Activated naive CD8-positive, alpha-beta T cell treated with anti-CD3 and anti-CD28 coated beads, Interleukin-2, amount 10 ng/mL, durations not matched to agents 7 days and 5 days (primary cell): ENCODE measurements around the gene RPAP3. TPM values are rescaled to one million over a fixed set of nuclear protein-coding genes. Genes with fewer than 3 reads are reported as not detected.

ENCODE experiments used
- ATAC-seq: fragments of 150-1000 bp; cut with Tn5 transposase; one replicate; pipeline ENCODE4 v1.10.0; 2021; ENCODE audit warnings: low read depth, moderate library complexity
- POLR2A ChIA-PET: fragments of 350-600 bp; sonication (Branson Sonifier 250); formaldehyde crosslinking; loops from one replicate; lab custom pipeline; 2021; ENCODE audit warnings: antibody characterized with exemption; lab: Charles Lee
- DNase-seq: peaks from one replicate; pipeline ENCODE4 v3.0.0; 2021
- H3K27ac Mint-ChIP-seq: one replicate; pipeline ENCODE4 v1.8.0; 2022; ENCODE audit warnings: mild to moderate bottlenecking, mixed read lengths
- H3K27me3 Mint-ChIP-seq: one replicate; pipeline ENCODE4 v1.8.0; 2022; ENCODE audit warnings: mild to moderate bottlenecking, moderate library complexity, mixed read lengths
- H3K36me3 Mint-ChIP-seq: one replicate; pipeline ENCODE4 v1.8.0; 2021; ENCODE audit warnings: mild to moderate bottlenecking, mixed read lengths
- H3K4me1 Mint-ChIP-seq: one replicate; pipeline ENCODE4 v1.8.0; 2021; ENCODE audit warnings: mixed read lengths
- H3K4me3 Mint-ChIP-seq: one replicate; pipeline ENCODE4 v1.8.0; 2022; ENCODE audit warnings: mild to moderate bottlenecking, moderate library complexity, mixed read lengths
- H3K9me3 Mint-ChIP-seq: one replicate; pipeline ENCODE4 v1.8.0; 2021; ENCODE audit warnings: mixed read lengths
- total RNA-seq, 2 experiments: library from RNA; stranded (reverse); gene quantifications; one replicate each; pipeline ENCODE4 v1.2.3, GENCODE V29; 2021

Gene RPAP3
- total RNA-seq, 2 experiments from 2014 or later, result 36.0 to 41.1 TPM

DNA sequence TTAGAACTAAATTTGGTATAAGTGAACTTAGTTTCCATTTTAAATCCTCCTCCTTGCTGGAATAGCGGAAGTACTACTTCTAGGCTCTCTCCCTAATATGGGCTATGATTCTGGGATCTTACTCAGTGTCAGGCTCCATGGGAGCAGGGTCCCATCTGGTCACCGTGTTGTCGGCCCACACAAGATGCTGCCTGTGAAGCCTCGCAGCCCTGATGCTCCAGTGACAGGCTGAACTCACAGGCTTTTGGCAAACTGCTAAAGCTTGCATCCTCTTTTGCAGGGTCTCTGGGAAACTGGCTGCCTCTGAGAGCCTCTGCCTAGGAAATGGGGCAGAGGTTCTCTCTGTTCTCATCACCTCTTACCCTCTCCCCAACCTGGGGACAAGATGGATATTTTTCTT is 88.4 kb downstream of the RPAP3 start:
- ATAC-seq (no peak), DNase-seq (no peak)
- Mint-ChIP-seq H3K36me3 (peaks cover 28% of the 10 kb centered on the region), H3K4me3 (no peak overlapping the region), H3K4me1 (no peaks in the 10 kb centered on the region), H3K27me3 (no peaks in the 10 kb centered on the region), H3K9me3 (peaks cover 11% of the 10 kb centered on the region), H3K27ac (no peak overlapping the region)
- POLR2A ChIA-PET, result no interaction called here

- H3K4me3 Mint-ChIP-seq, result no peak overlapping the region
- no peak for DNase-seq
- no peaks in the 10 kb centered on the region for H3K4me1 Mint-ChIP-seq
- POLR2A ChIA-PET, result no interaction called here
- H3K9me3 Mint-ChIP-seq, result peaks cover 13% of the 10 kb centered on the region
- H3K27me3 Mint-ChIP-seq, result no peaks in the 10 kb centered on the region
- H3K27ac Mint-ChIP-seq, result no peak overlapping the region
- no peak for ATAC-seq
- peaks cover 28% of the 10 kb centered on the region for H3K36me3 Mint-ChIP-seq
Observed at GRCh38 chr12:47616440-47616839, 89.4 kb downstream of the RPAP3 start.

- DNase-seq (no peak), ATAC-seq (no peak)
- Mint-ChIP-seq H3K27me3 (no peaks in the 10 kb centered on the region), H3K4me1 (no peaks in the 10 kb centered on the region), H3K9me3 (peaks cover 17% of the 10 kb centered on the region), H3K36me3 (peaks cover 28% of the 10 kb centered on the region), H3K27ac (no peak overlapping the region), H3K4me3 (no peak overlapping the region)
- POLR2A ChIA-PET, result no interaction called here
Observed at GRCh38 chr12:47615711-47616110, 90.1 kb downstream of the RPAP3 start.

DNA sequence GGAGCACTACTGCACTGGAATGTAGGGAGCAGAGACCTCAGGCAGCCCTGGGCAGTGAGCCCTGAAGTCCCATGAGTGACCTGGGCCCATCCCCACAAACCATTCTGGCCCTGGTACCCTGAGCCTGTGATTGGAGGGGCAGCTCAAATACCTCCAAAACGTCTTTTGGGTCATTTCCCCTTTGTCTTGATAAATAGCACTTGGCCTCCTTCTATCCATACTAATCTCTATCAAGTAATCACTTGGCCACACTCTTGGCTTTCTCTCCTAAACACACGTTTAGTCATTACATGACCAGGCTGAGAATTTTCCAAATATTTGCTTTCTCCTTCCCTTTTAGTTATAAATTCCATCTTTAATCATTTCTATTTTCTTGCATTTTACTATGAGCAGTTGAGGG is 91.3 kb downstream of the RPAP3 start:
- no peak for ATAC-seq
- Mint-ChIP-seq H3K27me3 (no peaks in the 10 kb centered on the region), H3K4me1 (no peaks in the 10 kb centered on the region), H3K36me3 (peaks cover 35% of the 10 kb centered on the region), H3K27ac (no peak overlapping the region), H3K9me3 (peaks cover 17% of the 10 kb centered on the region), H3K4me3 (no peak overlapping the region)
- POLR2A ChIA-PET, result no interaction called here
- DNase-seq, result no peak

DNA sequence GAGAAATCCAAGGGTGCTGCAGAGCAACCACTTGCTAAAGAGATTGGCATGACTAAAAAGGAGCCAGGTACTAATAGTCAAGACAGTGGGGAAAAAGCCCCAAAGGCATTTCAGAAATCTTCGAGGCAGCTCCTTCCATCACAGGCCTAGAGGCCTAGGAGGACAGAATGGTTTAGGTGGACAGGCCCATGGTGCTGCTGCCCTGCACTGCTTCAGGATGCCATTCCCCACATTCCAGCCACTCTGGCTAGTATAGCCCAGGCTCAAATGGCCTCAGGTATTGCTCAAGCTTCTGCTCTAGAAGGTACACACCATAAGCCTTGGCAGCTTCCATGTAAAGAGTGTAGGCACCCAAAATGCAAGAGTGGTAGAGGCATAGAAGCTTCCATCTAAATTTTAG is 92.9 kb downstream of the RPAP3 start:
- H3K4me3 Mint-ChIP-seq, result no peak overlapping the region
- DNase-seq (no peak), ATAC-seq (no peak)
- no peak overlapping the region for H3K27ac Mint-ChIP-seq
- H3K36me3 Mint-ChIP-seq, result peaks cover 30% of the 10 kb centered on the region
- POLR2A ChIA-PET, result no interaction called here
- peaks cover 16% of the 10 kb centered on the region for H3K9me3 Mint-ChIP-seq
- H3K27me3 Mint-ChIP-seq, result no peaks in the 10 kb centered on the region
- H3K4me1 Mint-ChIP-seq, result no peaks in the 10 kb centered on the region

DNA sequence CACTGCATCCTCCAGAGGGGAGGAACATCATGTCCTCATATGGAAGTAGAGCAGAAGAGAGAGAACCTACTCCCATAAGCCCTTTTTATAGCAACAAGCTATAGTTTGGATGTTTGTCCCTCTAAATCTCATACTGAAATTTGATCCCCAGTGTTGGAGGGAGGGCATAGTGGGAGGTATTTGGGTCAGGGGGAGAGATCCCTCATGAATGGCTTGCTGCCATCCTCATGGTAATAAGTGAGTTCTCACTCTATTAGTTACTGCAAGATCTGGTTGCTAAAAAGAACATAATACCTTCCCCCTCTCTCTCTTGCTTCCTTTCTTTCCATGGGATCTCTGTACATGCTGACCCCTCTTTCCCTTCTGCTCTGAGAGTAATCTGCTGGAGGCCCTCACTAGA is 93.9 kb downstream of the RPAP3 start:
- peaks cover 30% of the 10 kb centered on the region for H3K36me3 Mint-ChIP-seq
- H3K4me1 Mint-ChIP-seq, result no peaks in the 10 kb centered on the region
- POLR2A ChIA-PET, result no interaction called here
- no peaks in the 10 kb centered on the region for H3K27me3 Mint-ChIP-seq
- DNase-seq (no peak), ATAC-seq (no peak)
- peaks cover 23% of the 10 kb centered on the region for H3K9me3 Mint-ChIP-seq
- no peak overlapping the region for H3K4me3 Mint-ChIP-seq
- no peak overlapping the region for H3K27ac Mint-ChIP-seq

Other genes starting within 250 kb of the RPAP3 start
- under 1 TPM in 1 of 2 experiments, not detected in 1; 0.30 TPM for gene ENDOU, start 19.5 kb upstream of the RPAP3 start, total RNA-seq
- gene RAPGEF3, start 52.9 kb upstream of the RPAP3 start, total RNA-seq, result 1 to 10 TPM in 1 of 2 experiments, under 1 TPM in 1; 0.94 to 1.1 TPM
- 10 to 100 TPM; 13.4 to 13.9 TPM for gene SLC48A1, start 67.2 kb upstream of the RPAP3 start, total RNA-seq
- 100 to 1,000 TPM; 200 to 215 TPM for gene HDAC7, start 113.9 kb upstream of the RPAP3 start, total RNA-seq
- gene VDR, start 199.0 kb upstream of the RPAP3 start, total RNA-seq, result 10 to 100 TPM; 13.9 to 14.3 TPM